Activated CD4-positive, CD25-positive, alpha-beta regulatory T cell treated with anti-CD3 and anti-CD28 coated beads, Interleukin-2, amount 50 U/mL, for 24 hours (primary cell): ENCODE data around the gene XDH.
A peak's percentile ranks its signal among the peaks of the same experiment; 100 is the strongest.

ENCODE experiments used
- ATAC-seq, 2 donors: fragments of 150-1000 bp; cut with Tn5 transposase; one replicate each; pipeline ENCODE4 v1.10.0; 2021; ENCODE audit warnings: mild to moderate bottlenecking in 1 of 2, moderate library complexity in 1 of 2

XDH gene

DNA sequence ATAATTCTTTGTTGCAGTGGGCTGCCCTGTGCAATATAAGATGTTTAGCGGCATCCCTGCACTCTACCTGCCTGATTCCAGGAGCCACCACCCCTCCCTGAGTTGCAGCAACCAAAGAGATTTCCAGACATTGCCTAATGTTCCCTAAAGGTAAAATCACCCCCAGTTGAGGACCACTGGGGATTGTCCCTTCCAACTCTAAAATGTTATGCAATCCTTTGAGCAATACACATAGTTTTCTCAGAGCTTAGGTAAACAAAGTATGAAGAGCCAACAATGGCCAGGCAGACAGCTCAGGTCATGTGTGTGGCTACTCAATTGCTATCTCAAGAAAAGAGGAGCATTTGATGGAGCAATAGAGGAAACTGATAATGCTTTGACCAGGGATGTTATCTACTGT is 87.0 kb downstream of the XDH start:
- no peak for ATAC-seq

DNA sequence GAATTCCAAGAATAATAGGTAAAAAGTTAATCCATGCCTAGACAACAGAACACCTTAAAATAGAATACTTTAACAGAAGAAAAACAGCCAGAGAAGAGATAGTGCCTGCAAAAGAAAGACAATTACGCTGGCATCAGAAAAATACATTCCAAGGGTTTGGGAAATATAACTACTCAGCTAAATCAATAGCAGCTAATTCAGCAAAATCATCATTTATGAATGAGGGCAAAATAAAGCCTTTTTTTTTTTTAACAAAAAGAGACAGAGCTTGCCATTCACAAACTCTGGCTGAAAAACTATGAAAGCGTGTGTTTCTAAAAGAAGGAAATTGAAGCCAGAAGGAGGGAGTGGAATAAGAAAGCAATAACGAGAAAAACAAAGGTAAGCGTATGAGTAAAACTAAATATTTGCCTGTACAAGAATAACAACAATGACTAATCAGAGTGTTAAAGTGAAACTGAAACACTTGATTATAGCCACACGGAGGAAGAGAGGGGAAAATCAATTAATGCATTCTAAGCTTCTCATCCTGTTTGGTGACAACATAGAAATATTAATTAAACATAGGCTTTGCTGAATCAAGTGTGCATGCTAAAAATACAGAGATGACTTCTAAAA is 90.4 kb downstream of the XDH start:
- peak; percentile 81 to 87 for ATAC-seq

DNA sequence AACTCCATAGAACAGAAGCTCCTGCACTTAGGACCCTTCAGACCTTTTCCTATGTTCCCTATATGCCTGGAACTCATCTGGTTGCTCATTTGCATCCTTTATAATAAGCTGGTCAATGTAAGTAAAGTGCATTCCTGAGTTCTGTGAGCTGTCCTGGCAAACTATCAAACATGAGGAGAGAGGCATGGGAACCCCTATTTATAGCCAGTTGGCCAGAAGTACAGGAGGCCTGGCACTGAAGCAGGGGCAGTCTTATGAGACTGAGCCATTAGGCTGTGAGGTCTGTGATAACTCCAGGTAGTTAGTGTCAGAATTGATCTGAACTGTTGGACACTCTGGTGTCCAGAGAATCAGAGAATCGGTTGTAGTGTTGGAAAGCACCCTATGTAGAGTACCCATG is 92.2 kb downstream of the XDH start:
- ATAC-seq: no peak

DNA sequence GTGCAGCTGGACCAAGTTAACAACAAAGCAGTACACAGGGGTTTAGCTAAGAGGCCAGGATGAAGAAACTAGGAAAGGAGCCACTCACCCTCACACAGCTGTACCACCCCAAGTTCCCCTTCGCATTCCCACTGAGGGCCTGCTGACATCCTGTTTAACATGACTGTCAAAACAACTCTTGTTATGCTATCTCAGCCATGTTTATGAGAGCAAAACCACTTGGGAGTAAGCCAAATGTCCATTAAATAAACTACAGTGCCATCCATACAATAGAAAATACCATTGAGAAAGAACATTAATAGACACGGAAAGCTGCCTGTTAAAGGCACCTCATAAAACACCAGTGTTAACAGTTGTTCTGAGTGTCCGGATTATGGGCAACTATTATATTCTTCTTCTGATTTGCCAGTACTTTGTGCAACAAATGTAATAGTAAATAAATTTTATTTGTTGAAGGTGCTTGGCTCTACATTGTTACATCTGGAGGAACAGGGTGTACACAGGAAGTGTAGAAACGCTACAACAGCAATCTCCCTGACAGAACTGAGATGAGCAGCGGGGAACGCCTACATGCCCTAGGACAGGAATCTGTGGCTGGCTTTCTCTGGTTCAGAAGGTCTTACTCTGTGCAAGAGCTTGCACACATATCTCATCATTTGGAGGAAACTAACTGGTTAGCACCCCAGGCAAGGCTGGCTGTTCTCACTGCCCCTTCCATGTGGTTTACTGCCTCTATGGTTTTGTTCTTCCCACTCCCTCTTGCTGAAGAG is 95.0 kb downstream of the XDH start:
- ATAC-seq: peak in 1 of 2 donors; percentile 20

DNA sequence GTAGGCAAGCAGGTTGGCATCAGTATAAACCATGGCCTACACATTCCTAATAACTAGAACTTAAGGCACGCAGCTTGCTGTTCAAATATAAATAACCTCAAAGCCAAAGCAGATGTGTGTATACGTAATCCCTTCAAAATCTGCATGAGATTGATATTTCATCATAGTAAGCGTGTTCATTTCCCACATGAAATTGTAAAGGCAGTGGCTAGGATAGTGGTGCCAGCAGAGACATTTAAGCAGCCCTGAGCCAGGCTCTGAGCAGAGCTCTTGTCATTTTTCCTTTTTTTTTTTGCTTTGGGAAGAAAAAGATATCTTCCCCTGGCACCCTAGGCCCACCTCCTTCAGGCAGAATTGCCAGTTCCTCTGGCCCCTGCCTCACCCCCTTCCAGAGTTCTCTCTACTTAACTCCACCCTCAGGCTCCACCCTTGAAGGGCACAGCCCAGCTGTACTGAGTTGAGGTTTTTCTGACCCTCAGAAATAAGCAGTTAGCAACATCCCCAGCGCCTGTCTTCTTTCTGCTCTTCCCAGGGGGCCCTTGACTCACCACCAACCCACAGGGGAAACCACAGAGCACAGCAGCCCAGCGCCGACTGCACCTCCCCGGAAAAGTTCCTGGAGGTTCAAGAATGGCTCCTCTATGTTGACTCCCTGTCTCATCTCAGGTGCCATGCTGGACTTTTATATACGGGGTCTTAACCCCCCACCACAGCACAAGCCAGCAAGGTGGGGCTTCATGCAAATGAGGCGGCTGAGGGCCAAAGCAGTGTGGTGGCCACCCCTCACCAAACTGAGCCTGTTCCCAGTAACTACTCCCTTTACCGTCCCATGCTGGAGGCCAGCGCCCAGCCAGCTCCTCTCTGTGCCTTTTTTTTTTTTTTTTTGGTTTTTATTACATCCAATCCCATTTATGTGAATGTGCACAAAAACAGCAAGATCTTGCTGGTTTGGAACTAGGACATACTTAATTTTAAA is 95.9 kb downstream of the XDH start:
- peak in 1 of 2 donors; percentile 72 for ATAC-seq

DNA sequence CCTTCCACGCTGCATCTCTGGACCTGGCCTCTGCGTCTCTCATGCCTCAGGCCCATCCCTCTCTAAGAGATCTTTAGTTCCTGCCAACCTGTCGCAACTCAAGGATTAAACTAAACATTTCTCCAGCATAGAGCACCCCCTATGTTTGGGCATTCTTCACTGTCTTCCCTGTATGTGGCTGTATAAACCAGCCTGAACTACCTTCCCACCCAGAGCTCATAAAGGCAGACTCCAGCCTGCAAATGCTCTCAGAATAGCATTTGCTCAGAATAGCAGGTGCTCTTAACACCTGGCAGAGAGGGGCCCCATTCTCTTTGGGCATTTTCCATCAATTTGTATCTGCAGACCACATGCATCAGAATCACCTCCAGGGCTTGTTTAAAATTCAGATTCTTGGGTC is 97.1 kb downstream of the XDH start:
- no peak for ATAC-seq

DNA sequence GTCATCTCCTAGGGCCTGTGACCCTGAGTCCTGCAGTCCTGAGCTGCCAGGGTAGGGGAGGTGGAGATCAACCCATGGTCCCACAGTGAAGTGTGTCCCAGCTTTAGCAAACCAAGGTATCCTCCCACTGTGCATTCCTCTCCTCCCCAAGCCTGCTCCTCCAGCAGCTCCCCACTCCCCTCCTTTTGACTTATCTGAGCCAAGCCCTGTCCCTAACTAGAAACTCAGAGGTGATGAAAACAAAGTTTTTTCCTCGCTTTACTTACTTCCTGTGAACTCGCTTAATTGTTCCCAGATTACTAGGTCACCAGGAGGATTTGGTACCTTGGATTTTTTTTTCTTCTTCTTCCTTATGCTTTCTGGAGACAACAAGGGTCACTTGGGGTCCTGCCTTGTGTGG is 99.8 kb downstream of the XDH start:
- ATAC-seq: no peak

DNA sequence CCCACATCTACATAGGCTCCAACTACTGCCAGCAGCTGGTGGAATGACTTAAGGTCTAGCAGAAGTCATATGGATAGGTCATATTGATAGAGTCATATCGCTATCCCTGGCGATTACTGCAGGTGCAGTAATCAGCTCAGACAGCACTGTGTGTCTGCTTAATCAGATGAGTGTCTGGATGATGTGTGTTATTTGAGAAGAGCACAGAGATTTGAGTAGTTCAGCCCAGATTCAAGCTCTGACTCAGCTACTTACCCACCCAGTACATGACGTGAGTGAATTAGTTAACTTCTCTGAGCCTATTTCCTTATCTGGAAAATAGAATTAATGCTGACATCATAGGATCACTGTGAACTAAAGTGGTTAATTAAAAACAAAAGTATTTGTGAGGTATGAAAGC is 101.6 kb downstream of the XDH start:
- ATAC-seq: peak; percentile 46 to 85

DNA sequence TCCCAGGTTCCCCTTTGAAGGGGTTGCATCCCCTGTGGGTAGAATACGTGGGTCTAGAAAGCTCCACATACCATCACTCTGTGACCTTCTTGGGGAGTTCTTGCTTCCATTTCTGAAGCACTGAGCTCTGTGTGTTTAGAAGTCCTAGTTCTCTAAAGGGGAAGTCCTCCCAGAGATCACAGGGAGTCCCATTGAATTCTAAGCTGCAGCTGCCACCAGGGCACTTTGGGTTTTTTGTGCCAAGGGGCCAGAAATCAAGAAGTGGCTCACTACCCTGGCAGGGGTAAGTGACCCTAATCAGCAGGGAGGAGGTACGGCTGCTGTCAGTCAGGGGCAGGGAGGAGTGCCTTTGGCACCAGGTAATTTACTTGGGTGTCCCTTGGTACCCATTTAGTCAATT is 109.7 kb downstream of the XDH start:
- ATAC-seq: no peak

DNA sequence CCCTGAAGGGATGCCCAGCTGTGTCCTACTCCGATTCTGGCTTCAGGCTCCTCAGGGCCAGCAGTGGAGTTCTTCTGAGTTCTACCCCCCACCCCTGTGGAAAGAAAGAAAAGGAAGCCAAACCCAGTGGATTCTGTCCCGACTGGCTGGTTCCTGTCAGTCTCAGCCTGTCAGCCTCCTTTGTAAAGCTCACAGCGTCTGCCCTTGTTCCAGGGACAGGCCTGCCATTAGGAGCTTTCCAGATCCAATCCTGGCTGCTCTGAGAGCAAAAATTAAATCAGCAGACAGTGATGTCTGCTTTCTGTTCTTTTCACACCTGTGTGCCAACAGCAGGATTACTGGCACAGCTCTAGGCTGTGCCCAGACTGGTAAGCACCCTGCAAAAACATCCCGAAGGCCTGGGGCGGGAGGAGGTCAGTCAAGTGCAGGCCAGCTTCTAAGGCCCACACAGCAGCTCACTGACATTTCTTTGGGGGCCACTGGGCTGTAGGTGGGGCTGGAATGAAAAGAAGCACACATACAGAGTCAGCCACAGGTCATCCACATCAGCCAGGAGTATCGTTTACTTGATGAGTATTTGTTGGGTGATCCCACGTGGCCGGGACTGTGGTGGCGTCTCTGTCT is 111.5 kb downstream of the XDH start:
- no peak for ATAC-seq

DNA sequence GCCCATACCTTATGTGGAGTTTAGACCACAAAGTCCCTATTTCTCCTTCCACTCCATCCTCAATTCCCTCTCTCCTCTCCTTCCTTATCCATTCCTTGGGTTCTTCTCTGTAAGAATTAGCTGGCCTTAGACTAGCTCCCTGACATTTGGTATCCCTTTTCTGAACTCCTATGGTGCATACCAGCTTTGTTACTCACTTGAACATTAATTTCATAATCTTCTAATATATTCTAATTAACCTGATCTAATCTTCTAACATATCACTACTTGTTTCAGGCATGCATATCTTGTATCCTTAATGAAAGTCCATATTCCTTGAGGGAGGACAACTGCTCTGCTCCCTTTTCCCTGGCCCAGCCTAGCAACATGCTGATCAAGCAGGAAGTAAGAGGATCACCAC is 114.2 kb downstream of the XDH start:
- no peak for ATAC-seq

DNA sequence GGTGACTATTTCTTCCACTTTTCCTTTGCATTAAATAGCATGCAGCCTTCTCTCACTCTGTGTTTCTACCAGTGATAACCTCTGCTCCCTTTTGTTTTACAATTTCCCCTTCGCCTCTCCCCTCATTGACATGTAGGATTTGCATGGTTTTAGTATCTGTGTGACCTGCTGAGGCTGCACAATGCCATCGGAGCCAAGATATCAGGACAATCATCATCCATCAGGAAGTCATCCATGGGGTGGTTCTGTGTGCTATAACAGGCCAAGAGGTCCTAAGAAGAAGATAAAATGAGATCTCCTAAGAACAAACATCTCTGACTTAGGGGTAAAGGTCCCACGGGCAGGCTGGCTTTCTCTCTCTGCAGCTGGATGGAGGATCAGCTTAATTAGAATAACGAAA is 115.0 kb downstream of the XDH start:
- ATAC-seq: no peak

DNA sequence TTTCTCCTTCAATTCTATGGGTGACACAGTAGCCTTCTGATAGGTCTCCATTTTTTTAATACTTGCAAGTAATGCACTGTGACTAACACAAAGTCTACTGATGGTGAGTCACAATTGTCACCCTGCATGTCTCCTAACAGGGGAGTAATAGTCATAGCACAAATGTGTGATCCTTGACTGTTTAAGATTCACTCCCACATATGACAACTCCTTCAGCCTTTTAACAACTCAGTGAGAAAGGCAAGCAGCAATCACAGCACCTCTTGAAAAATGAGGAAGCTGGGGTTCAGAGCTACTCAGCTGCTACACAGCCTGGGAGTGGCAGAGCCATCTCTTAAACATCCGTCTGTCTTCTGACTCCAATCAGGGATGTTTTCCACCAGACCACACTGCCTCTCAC is 116.8 kb downstream of the XDH start:
- ATAC-seq: peak; percentile 87 to 92

DNA sequence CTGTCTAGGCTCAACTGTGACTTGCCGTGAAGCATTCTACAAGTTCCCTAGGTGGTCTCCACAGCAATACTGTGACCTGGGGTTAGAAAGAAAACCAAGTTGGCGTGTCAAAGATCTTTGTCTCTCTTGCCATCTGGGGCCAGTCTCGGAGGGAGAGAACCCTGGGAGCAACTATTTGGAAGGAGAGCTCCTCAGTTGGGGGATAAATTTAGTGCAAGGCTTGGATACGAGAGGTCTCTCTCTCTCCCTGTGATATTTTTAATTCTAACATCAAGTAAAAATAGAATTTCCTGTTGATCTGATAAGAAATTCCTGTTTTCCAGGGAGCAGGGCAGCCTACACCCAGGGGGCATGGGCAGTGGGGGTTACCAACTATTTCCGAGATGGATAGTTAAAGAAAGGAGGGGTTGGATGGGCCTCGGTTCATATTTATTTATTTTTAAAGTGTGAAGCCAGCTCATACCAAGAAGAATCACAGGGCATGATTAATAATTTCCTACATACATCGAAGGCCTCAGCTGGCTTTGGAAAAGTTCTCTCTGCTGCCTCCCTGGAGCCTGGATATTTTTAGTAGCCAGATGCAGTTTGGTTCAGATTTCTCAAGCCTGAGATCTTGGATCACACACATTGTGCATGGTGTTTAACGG is 117.8 kb downstream of the XDH start:
- no peak for ATAC-seq

DNA sequence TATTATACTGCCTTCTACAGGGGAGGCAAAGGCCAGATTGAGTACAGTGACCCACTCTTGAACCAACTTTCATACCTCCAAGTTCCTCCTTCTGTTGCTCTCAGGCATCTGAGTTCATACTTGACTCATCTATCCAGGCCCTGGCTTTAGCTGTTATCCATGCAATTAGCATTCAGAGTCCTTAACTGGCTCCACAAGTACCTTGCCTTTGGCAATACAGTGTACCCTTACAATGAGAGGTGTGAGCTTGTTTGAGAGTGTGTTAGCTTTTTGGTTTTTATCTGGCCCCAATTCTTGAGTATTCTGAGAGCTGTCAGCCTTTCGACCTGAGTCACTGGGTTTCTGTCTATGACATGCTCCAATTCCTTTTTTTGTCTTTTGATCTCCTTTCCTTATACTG is 120.3 kb downstream of the XDH start:
- ATAC-seq: no peak

DNA sequence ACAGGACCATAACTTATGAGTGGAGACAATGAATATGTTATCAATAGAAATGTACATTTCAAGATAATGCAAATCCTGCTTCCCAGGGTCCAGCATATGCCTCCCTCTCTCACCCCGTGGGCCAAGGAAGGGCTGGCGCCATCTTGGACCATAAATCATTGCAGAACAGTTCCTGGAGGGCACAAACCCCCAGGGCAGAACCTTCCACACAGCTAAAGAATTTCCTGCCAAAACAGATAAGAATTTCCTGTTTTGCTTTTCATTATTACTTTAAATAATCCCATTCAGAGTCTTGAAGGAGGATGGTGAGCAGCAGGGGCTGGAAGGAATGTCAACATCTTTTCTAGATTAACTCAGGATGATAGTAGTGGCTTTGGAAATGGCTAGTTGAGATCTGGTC is 126.9 kb downstream of the XDH start:
- no peak for ATAC-seq

DNA sequence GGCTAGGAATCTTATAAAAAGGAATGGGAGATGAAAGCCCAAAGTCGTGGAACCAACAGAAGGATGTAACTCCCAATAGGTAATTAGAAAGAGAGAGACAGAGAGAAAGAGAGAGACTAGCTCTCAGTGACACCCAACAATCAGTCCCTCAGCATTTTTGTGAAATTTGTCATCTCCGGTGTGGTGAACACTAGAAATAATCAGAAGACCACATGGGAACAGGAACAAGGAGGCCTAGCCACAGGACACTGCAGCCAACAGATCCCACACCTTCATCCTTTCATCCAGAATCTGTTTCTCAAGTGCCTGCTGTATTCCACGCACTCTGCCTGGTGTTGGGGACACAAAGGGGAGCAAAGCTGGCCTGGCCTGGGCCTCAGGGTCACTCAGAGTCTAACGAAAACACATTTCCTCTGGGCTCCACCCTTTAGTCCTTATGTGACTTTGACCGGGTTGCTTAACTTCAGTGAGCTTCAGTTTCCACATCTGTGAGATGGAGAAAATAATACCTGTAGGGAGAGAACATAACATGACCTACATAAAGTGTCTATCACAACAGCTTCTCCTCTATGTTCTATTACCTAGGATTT is 127.5 kb downstream of the XDH start:
- no peak for ATAC-seq

DNA sequence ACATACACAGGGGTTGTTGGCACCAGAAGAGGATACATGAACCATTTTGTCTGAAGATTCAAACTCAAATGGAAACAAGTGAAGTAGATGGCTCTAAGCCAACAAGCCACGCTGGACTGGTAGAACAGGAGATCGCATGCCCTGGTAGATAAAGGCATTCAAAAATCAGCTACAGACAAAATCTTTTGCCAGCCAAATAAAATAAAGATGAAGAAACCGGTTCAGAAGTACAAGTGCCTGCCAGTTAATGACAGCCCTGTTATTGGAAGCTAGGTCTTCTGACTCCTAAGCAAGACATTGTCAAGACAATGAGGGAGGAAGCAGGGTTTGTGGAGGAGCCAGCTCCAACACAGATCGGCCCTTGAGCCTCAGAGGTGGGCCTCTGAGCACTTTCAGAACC is 128.3 kb downstream of the XDH start:
- ATAC-seq: no peak
